SH-SY5Y (cell line): ENCODE measurements around the gene ZNF771.

Experiments
- GATA2 ChIP-seq: IDR thresholded peaks from 2 replicates; pipeline ENCODE4 v1.6.1; 2011; ENCODE audit warnings: mild to moderate bottlenecking, low read depth, low read length
- GATA3 ChIP-seq: IDR thresholded peaks from 2 replicates; pipeline ENCODE4 v1.6.1; 2011; ENCODE audit warnings: low read depth, mild to moderate bottlenecking, low read length, moderate library complexity

- no peak for TF ChIP-seq GATA2
- no peak for TF ChIP-seq GATA3
These were observed 21.9 kb downstream of the ZNF771 start for GRCh38 chr16:30429418-30429677.
